Measurements from ENCODE around the gene HELZ. TPM values are rescaled to one million over a fixed set of nuclear protein-coding genes. Genes with fewer than 3 reads are reported as not detected.

Gene HELZ
- total and polyA plus RNA-seq, 7 donors, result 1.8 to 55.7 (median 30.8) TPM

GRCh38 chr17:67196422-67196821 is 48.6 kb downstream of the HELZ start:
- H3K4me3 ChIP-seq, result no peak overlapping the region
- H3K27ac ChIP-seq, result no peak overlapping the region
- DNase-seq (no peak), ATAC-seq (no peak)
- H3K4me1 ChIP-seq, result no peaks in the 10 kb centered on the region
- H3K9me3 ChIP-seq, result no peaks in the 10 kb centered on the region
- 100% methylated on average over 1 of the region's 1 CpG for WGBS, 3 donors
- no peaks in the 10 kb centered on the region for H3K27me3 ChIP-seq (ENCODE audit: insufficient read depth in 3 of 3, low read length in 2 of 3)
- H3K36me3 ChIP-seq (ENCODE audit: insufficient read depth in 1 of 2, low read depth in 1 of 2), result peaks cover 0 to 54% of the 10 kb centered on the region in 2 donors
- intact Hi-C loops (cut with DNase I), result no loop called here
- no peak for TF ChIP-seq CTCF (IDR thresholded peaks at IDR 0.05)

- no peaks in the 10 kb centered on the region for H3K27me3 ChIP-seq (ENCODE audit: insufficient read depth in 3 of 3, low read length in 2 of 3)
- H3K9me3 ChIP-seq, result no peaks in the 10 kb centered on the region
- H3K36me3 ChIP-seq (ENCODE audit: insufficient read depth in 1 of 2, low read depth in 1 of 2), result peaks cover 0 to 42% of the 10 kb centered on the region in 2 donors
- no peaks in the 10 kb centered on the region for H3K4me1 ChIP-seq
- 81 to 92% (median 86%) methylated on average over 2 of the region's 2 CpGs for WGBS, 3 donors
- no peak for TF ChIP-seq CTCF (IDR thresholded peaks at IDR 0.05)
- ATAC-seq (no peak), DNase-seq (no peak)
- no peak overlapping the region for H3K4me3 ChIP-seq
- H3K27ac ChIP-seq, result no peak overlapping the region
- intact Hi-C loops (cut with DNase I), result no loop called here
Measured at GRCh38 chr17:67194134-67194533, 50.9 kb downstream of the HELZ start.

- 94 to 99% (median 97%) methylated on average over 1 of the region's 1 CpG for WGBS, 3 donors
- no peaks in the 10 kb centered on the region for H3K9me3 ChIP-seq
- no peaks in the 10 kb centered on the region for H3K27me3 ChIP-seq (ENCODE audit: insufficient read depth in 3 of 3, low read length in 2 of 3)
- H3K4me3 ChIP-seq, result no peak overlapping the region
- no peak overlapping the region for H3K27ac ChIP-seq
- no peaks in the 10 kb centered on the region for H3K4me1 ChIP-seq
- TF ChIP-seq CTCF (IDR thresholded peaks at IDR 0.05), result no peak
- H3K36me3 ChIP-seq (ENCODE audit: insufficient read depth in 1 of 2, low read depth in 1 of 2), result peaks cover 0 to 37% of the 10 kb centered on the region in 2 donors
- intact Hi-C loops (cut with DNase I), result no loop called here
- ATAC-seq, result no peak
- no peak for DNase-seq
Measured at GRCh38 chr17:67187927-67188326, 57.1 kb downstream of the HELZ start.

GRCh38 chr17:67186782-67187181 is 58.2 kb downstream of the HELZ start:
- H3K4me3 ChIP-seq, result no peak overlapping the region
- no peak for DNase-seq
- no peaks in the 10 kb centered on the region for H3K27me3 ChIP-seq (ENCODE audit: insufficient read depth in 3 of 3, low read length in 2 of 3)
- no peak for ATAC-seq
- TF ChIP-seq CTCF (IDR thresholded peaks at IDR 0.05), result no peak
- no peak overlapping the region for H3K27ac ChIP-seq
- no peaks in the 10 kb centered on the region for H3K9me3 ChIP-seq
- no peaks in the 10 kb centered on the region for H3K4me1 ChIP-seq
- WGBS, 3 donors, result 97 to 98% (median 97%) methylated on average over 4 of the region's 4 CpGs
- intact Hi-C loops (cut with DNase I), result no loop called here
- H3K36me3 ChIP-seq (ENCODE audit: insufficient read depth in 1 of 2, low read depth in 1 of 2), result peaks cover 0 to 41% of the 10 kb centered on the region in 2 donors

- no peak for TF ChIP-seq CTCF (IDR thresholded peaks at IDR 0.05)
- ATAC-seq (no peak), DNase-seq (no peak)
- intact Hi-C loops (cut with DNase I), result no loop called here
- peaks cover 0 to 36% of the 10 kb centered on the region in 2 donors for H3K36me3 ChIP-seq (ENCODE audit: insufficient read depth in 1 of 2, low read depth in 1 of 2)
- 68 to 88% (median 79%) methylated on average over 1 of the region's 1 CpG for WGBS, 3 donors
- no peaks in the 10 kb centered on the region for H3K4me1 ChIP-seq
- no peaks in the 10 kb centered on the region for H3K9me3 ChIP-seq
- H3K4me3 ChIP-seq, result no peak overlapping the region
- H3K27ac ChIP-seq, result no peak overlapping the region
- no peaks in the 10 kb centered on the region for H3K27me3 ChIP-seq (ENCODE audit: insufficient read depth in 3 of 3, low read length in 2 of 3)
Measured at GRCh38 chr17:67183531-67183930, 61.5 kb downstream of the HELZ start.
